GM12878 (cell line): ENCODE measurements around the gene VEGFA. TPM values are rescaled to one million over a fixed set of nuclear protein-coding genes. Genes with fewer than 3 reads are reported as not detected.
A peak's percentile ranks its signal among the peaks of the same experiment; 100 is the strongest.
"Not testable (repeated sequence)": the region's sequence is repeated elsewhere in the genome, so short reads cannot be mapped to it uniquely, and the experiment has no call there.

ENCODE experiments used
- ATAC-seq: fragments of 200-7000 bp; cut with Tn5 transposase; 3 replicates; pipeline ENCODE4 v1.9.1; 2020; ENCODE audit warnings: mild to moderate bottlenecking, moderate library complexity
- BruUV-seq: library from RNA; stranded (reverse); fragments of 400-500 nt; replicated peaks from 2 replicates; lab custom pipeline; 2021; lab: Mats Ljungman, UMichigan
- CTCF ChIA-PET: fragments of 300-600 bp; sonication (Branson Sonifier 250); formaldehyde crosslinking; extraction: SDS; loops from one replicate; lab custom pipeline; 2021; ENCODE audit warnings: inconsistent platforms; lab: Yijun Ruan, JAX
- POLR2A ChIA-PET: fragments of 350-600 bp; formaldehyde crosslinking; extraction: SDS; loops from one replicate; lab custom pipeline; 2021; ENCODE audit warnings: inconsistent platforms; lab: Charles Lee
- RAD21 ChIA-PET: fragments of 300-600 bp; sonication (Branson Sonifier 250); formaldehyde crosslinking; loops from one replicate; lab custom pipeline; 2023; ENCODE audit warnings: antibody characterized with exemption; ENCODE audit not compliant: unreplicated experiment; lab: Charles Lee
- SMC1A ChIA-PET: fragments of 300-600 bp; sonication (Branson Sonifier 250); formaldehyde crosslinking; loops from one replicate; lab custom pipeline; 2023; ENCODE audit not compliant: unreplicated experiment, uncharacterized antibody; lab: Charles Lee
- DNase-seq: peaks from one replicate; pipeline ENCODE4 v3.0.0-alpha.2; 2011; ENCODE audit warnings: low read depth, low spot score
- FAIRE-seq: peaks from 3 replicates; lab custom pipeline; 2011; peaks lifted over from hg19 to GRCh38; lab: Jason Lieb, UNC
- H2AFZ ChIP-seq: 2 replicates; pipeline ENCODE4 v1.6.0; 2011; ENCODE audit warnings: low read depth, low read length, control low read depth; ENCODE audit not compliant: control insufficient read depth
- H3K27ac ChIP-seq: 2 replicates; pipeline ENCODE4 v1.5.1; 2011; ENCODE audit warnings: control low read depth; ENCODE audit not compliant: control insufficient read depth, insufficient read depth
- H3K27me3 ChIP-seq, 2 experiments: replicated peaks in 1 of 2; 2 replicates each; pipeline versions ENCODE4 v1.6.0 to v1.6.1; 2011; ENCODE audit warnings: low read length in 1 of 2; ENCODE audit not compliant: control insufficient read depth in 2 of 2, insufficient read depth in 2 of 2
- H3K36me3 ChIP-seq, 2 experiments: 2 replicates each; pipeline ENCODE4 v1.5.1; 2011; ENCODE audit warnings: low read length in 1 of 2; ENCODE audit not compliant: control insufficient read depth in 2 of 2, insufficient read depth in 2 of 2
- H3K4me1 ChIP-seq: 2 replicates; pipeline ENCODE4 v1.6.1; 2011; ENCODE audit warnings: mild to moderate bottlenecking, low read length, moderate library complexity, mixed read lengths; ENCODE audit not compliant: control insufficient read depth, insufficient read depth
- H3K4me2 ChIP-seq: 2 replicates; pipeline ENCODE4 v1.6.0; 2011; ENCODE audit warnings: control low read depth; ENCODE audit not compliant: control insufficient read depth, insufficient read depth
- H3K4me3 ChIP-seq: fragments of 200-600 bp; sonication (generic); 2 replicates; pipeline ENCODE4 v1.5.1; 2016
- H3K79me2 ChIP-seq: 2 replicates; pipeline ENCODE4 v1.6.0; 2011; ENCODE audit warnings: low read length; ENCODE audit not compliant: control insufficient read depth, insufficient read depth
- H3K9ac ChIP-seq: 2 replicates; pipeline ENCODE4 v1.8.0; 2011; ENCODE audit warnings: low read length, control low read depth, mixed read lengths; ENCODE audit not compliant: control insufficient read depth, insufficient read depth
- H3K9me3 ChIP-seq: replicated peaks from 3 replicates; pipeline ENCODE4 v1.5.1; 2011; ENCODE audit warnings: mild to moderate bottlenecking, low read length; ENCODE audit not compliant: control insufficient read depth, insufficient read depth
- H4K20me1 ChIP-seq: 2 replicates; pipeline ENCODE4 v1.6.0; 2011; ENCODE audit not compliant: control insufficient read depth, insufficient read depth
- CHD4 ChIP-seq: fragments of 200-600 bp; sonication (generic); IDR thresholded peaks from 2 replicates; pipeline ENCODE4 v1.6.1; 2016; ENCODE audit warnings: mild to moderate bottlenecking
- CTCF ChIP-seq, 3 experiments: IDR thresholded peaks in 2 of 3; conservative IDR thresholded peaks in 1 of 3; 2 replicates each; pipeline ENCODE4 v1.5.1; 2011; ENCODE audit warnings: low read depth in 3 of 3, low read length in 3 of 3, mild to moderate bottlenecking in 3 of 3, control low read depth in 2 of 3, moderate library complexity in 2 of 3, inconsistent platforms in 1 of 3, mixed read lengths in 1 of 3; ENCODE audit not compliant: control insufficient read depth in 2 of 3, insufficient read depth in 1 of 3; ENCODE audit errors: extremely low read depth in 1 of 3
- SMAD5 ChIP-seq: IDR thresholded peaks from 2 replicates; pipeline ENCODE4 v1.6.1; 2016; ENCODE audit warnings: antibody characterized with exemption, low read depth
- SMC3 ChIP-seq: IDR thresholded peaks from 2 replicates; pipeline ENCODE4 v1.6.1; 2011; ENCODE audit warnings: low read length, improper control_type of control experiment, borderline replicate concordance
- WGBS: methylation state at CpG from one replicate; pipeline ENCODE4 v1.1.6; 2016; ENCODE audit warnings: low lambda C conversion rate; ENCODE audit not compliant: insufficient replicate concordance, insufficient coverage; ENCODE audit errors: missing lambda C conversion rate; 5-methylcytosine and 5-hydroxymethylcytosine counted together
- in situ Hi-C: fragments of 300-500 bp; cut with MboI; formaldehyde crosslinking; loops from 9 replicates; pipeline ENCODE4 v1.14.3; 2018; ENCODE audit warnings: mixed read lengths
- intact Hi-C: fragments of 100-400 bp; cut with micrococcal nuclease; formaldehyde crosslinking; loops from one replicate; pipeline ENCODE4 v1.14.2; 2022; ENCODE audit not compliant: unreplicated experiment
- polyA plus RNA-seq, 11 experiments: library from polyadenylated mRNA; depleted of rRNA in 4 of 11; unstranded in 6 of 11; stranded (reverse) in 5 of 11; fragments of >200 nt; fragmentation: Nextera tagmentation in 4 of 11; fragmentation: Illumina TruSeq in 1 of 11; extraction: Ambion mirVana in 4 of 11; extraction: Trizol in 1 of 11; gene quantifications; 1 replicate in 1 of 11; 2 replicates in 10 of 11; pipeline versions ENCODE4 v1.2.1 to v1.2.3, GENCODE V29; 2011 to 2016; ENCODE audit warnings: inconsistent platforms in 2 of 11, missing spikeins in 2 of 11, low read depth in 1 of 11
- total RNA-seq, 4 experiments: library from RNA; depleted of rRNA in 3 of 4; stranded (reverse); fragments of >200 nt in 3 of 4; fragmentation: Illumina TruSeq in 1 of 4; extraction: Trizol in 1 of 4; gene quantifications; 2 replicates each; pipeline versions ENCODE4 v1.2.1 to v1.2.3, GENCODE V29; 2013 to 2021

VEGFA gene
- total and polyA plus RNA-seq, 10 of the 15 experiments (the other 5 are each of a cell fraction or from before 2014, with no cell fraction given): 0.96 to 140 (median 16.9) TPM

GRCh38 chr6:43814865-43815264 lies 44.9 kb downstream of the VEGFA start:
- no peak overlapping the region for H3K4me2 ChIP-seq
- no peaks in the 10 kb centered on the region for H3K4me1 ChIP-seq
- no peak for TF ChIP-seq SMAD5
- in situ Hi-C loops: no loop called here
- ATAC-seq (no peak), FAIRE-seq (no peak), DNase-seq (no peak)
- intact Hi-C loops: no loop called here
- no peaks in the 10 kb centered on the region for H3K27me3 ChIP-seq
- H3K9ac ChIP-seq: no peak overlapping the region
- H3K27ac ChIP-seq: no peak overlapping the region
- no peak overlapping the region for H3K4me3 ChIP-seq
- RAD21 ChIA-PET: no interaction called here
- CTCF ChIA-PET: interaction anchor here (1.2 to 2.9 kb wide), 2 partner anchors 23 to 41 kb away, joined by 3 to 16 read pairs; no protein-coding TSS in a partner anchor
- no peaks in the 10 kb centered on the region for H3K79me2 ChIP-seq
- BruUV-seq: no TSS peak
- 30% methylated on average over 2 of the region's 2 CpGs for WGBS
- no peaks in the 10 kb centered on the region for H3K9me3 ChIP-seq
- SMC1A ChIA-PET: interaction anchor here (0.6 to 1.1 kb wide), 2 partner anchors 8 to 23 kb away, joined by 3 read pairs; no protein-coding TSS in a partner anchor
- no peaks in the 10 kb centered on the region for H3K36me3 ChIP-seq
- POLR2A ChIA-PET: no interaction called here
- no peaks in the 10 kb centered on the region for H4K20me1 ChIP-seq
- H2AFZ ChIP-seq: no peak overlapping the region

- Histone ChIP-seq H3K79me2 (no peaks in the 10 kb centered on the region), H3K4me3 (no peak overlapping the region), H3K27ac (no peak overlapping the region), H2AFZ (0 out of 2 replicates have a peak overlapping the region, but pooled peaks have one; percentile 34), H3K4me1 (no peaks in the 10 kb centered on the region), H3K27me3 (no peaks in the 10 kb centered on the region), H3K36me3 (no peaks in the 10 kb centered on the region), H3K4me2 (no peak overlapping the region), H3K9me3 (no peaks in the 10 kb centered on the region), H4K20me1 (no peaks in the 10 kb centered on the region), H3K9ac (no peak overlapping the region)
- in situ Hi-C loops: no loop called here
- no TSS peak for BruUV-seq
- intact Hi-C loops: no loop called here
- ChIA-PET CTCF (interaction anchor here (0.8 to 5.5 kb wide), 15 partner anchors 10 to 262 kb away, joined by 3 to 52 read pairs (median 6); no protein-coding TSS in a partner anchor), POLR2A (interaction anchor here (0.5 to 1.9 kb wide), 7 partner anchors 10 to 146 kb away, joined by 3 to 10 read pairs (median 3); no protein-coding TSS in a partner anchor), RAD21 (interaction anchor here (0.6 to 1.6 kb wide), 6 partner anchors 41 to 184 kb away, joined by 3 to 8 read pairs (median 4); no protein-coding TSS in a partner anchor), SMC1A (interaction anchor here (0.7 to 1.9 kb wide), 14 partner anchors 9 to 184 kb away, joined by 3 to 11 read pairs (median 4); no protein-coding TSS in a partner anchor)
- no peak for FAIRE-seq
- 24% methylated on average over 4 of the region's 4 CpGs for WGBS
- ATAC-seq: peak; percentile 97
- DNase-seq: no peak
- peak; percentile 21 to 55 (median 50); a peak in 3 of 6 replicates for TF ChIP-seq CTCF (IDR thresholded peaks at IDR 0.05 in 2 of 3, conservative IDR thresholded peaks at IDR 0.05 in 1 of 3; ENCODE audit: control insufficient read depth in 2 of 3, extremely low read depth in 1 of 3, insufficient read depth in 1 of 3, low read depth in 3 of 3, low read length in 3 of 3)
- no peak for TF ChIP-seq CHD4
- TF ChIP-seq SMC3: peak; percentile 50
Observed at GRCh38 chr6:43817192-43817591, 47.2 kb downstream of the VEGFA start.

GRCh38 chr6:43818973-43819372 lies 49.0 kb downstream of the VEGFA start:
- DNase-seq, H3K9me3 ChIP-seq, H3K79me2 ChIP-seq, H3K9ac ChIP-seq, H3K4me2 ChIP-seq, H2AFZ ChIP-seq, H3K4me3 ChIP-seq, in situ Hi-C loops, ATAC-seq, H4K20me1 ChIP-seq, H3K4me1 ChIP-seq, H3K36me3 ChIP-seq, FAIRE-seq, H3K27ac ChIP-seq, H3K27me3 ChIP-seq, BruUV-seq, intact Hi-C loops: not testable (repeated sequence)
- RAD21 ChIA-PET: interaction anchor here (0.7 to 2.3 kb wide), 4 partner anchors 9 to 89 kb away, joined by 3 to 13 read pairs (median 6); partner anchors contain the start of gene VEGFA
- SMC1A ChIA-PET: interaction anchor here (1.0 to 2.9 kb wide), 5 partner anchors 10 to 180 kb away, joined by 3 to 13 read pairs (median 3); no protein-coding TSS in a partner anchor
- POLR2A ChIA-PET: interaction anchor here (1.4 kb wide), 1 partner anchor 14 kb away, joined by 3 read pairs; no protein-coding TSS in a partner anchor
- 51% methylated on average over 9 of the region's 9 CpGs for WGBS
- CTCF ChIA-PET: interaction anchor here (0.8 to 5.5 kb wide), 5 partner anchors 10 to 97 kb away, joined by 3 to 52 read pairs (median 5); no protein-coding TSS in a partner anchor
